Measurements from ENCODE around the gene COL12A1.

Gene COL12A1

DNA sequence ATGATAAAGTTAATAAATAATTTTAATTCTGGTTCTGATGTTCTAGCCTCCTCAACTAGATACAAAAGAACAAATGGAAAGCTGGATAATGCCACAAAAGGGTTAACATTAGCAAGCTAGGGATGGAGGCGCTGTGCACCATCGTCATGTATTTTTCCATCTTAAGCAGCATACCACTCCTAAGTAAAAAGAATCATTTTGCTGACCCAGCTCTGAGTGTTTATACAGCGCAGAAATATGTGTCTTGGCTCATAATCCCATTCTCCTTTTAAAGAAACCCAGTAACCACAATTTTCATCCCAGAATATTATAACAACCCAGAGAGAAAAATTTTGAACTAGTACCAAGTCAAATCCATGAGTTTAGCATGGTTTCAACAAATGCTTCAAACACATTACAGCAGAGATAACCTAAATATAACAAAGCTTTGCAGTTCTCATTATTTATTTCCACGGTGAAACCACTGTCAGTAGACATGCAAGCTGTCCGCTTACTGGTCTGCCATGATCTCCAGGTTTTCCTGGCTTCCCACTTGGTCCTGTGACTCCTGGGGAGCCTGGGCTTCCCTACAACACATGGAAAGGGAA lies 111.1 kb downstream of the COL12A1 start:
- FAIRE-seq = no peak

- FAIRE-seq = no peak
These were observed 114.2 kb downstream of the COL12A1 start for GRCh38 chr6:75091467-75092190.

GRCh38 chr6:75090576-75090975 lies 115.3 kb downstream of the COL12A1 start:
- no peak for FAIRE-seq

GRCh38 chr6:75089921-75090320 lies 115.9 kb downstream of the COL12A1 start:
- no peak for FAIRE-seq

- FAIRE-seq = no peak
These were observed 116.5 kb downstream of the COL12A1 start for GRCh38 chr6:75089151-75089897.

DNA sequence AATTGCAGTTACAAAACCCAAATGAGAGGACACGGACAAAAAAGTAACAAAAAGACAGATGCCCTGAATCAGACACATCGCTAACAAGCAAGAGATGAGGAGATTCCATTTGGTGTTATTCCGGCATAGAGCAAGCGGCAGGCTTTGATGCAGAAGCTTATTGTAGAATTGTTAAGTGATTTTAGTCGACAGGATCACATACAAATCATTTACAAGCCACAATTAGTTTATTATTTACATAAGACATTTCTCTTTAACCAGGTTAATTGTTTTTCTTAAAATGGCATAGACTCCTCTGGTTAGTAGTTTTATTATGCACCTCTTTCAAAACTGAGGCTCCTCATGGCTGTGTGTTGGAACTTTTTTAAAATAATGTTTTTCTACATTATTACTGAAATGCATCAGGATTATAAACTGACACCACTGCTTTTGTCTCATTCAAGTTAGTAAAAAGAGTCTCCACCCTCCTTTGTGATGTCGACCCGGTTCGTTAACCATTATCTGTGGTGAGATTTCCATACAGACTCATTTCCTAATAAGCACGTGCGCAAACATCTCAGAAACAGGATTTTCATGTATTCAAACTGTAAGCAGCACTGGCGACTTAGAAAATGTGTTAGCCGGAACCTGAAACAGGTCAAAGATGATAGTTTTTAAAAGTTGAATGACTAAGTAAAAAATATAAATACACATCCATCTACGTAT lies 119.8 kb downstream of the COL12A1 start:
- no peak for FAIRE-seq

DNA sequence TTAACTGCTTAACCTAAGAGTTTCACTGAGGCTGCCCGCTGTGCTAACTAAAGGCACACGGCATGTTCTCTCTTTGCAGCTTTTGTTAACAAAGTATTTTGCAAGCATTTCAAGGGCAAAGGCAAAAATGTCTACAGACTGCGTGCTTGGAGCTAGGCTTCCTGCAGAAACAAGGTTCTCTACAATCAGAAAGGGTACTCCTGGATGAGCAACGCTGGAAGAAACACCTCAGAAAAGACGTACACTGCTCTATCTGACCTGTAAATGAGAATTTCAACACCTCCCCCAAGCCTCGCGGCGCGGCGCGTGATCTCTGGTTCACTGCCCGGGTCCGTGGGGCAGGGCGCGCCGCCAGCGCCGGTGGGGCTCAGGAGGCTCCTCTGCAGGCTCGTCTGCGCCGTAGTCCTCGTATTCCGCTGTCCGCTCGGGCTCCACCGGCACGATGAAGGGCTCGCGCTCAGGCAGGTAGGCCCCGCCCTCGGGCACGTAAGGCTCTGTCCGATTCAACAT lies 120.9 kb downstream of the COL12A1 start:
- FAIRE-seq = no peak

DNA sequence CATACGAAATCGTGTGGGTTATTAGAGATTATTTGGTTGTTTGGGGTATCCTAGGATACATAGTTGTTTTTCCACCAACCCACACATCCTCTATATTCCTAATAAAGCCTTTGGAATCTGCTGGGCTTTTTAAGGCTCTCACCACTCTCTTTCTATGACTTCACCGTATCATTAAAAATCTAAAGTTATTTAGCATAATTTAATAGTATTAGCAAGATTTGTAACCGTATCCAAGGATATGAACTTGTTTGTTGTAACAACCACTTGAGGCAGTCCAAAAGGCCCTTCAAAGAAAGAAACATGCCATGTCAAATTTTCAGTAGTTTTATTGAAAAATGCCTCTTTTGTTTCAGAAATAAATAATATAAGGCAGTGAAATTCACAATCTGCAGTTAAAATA lies 121.8 kb downstream of the COL12A1 start:
- FAIRE-seq = no peak

DNA sequence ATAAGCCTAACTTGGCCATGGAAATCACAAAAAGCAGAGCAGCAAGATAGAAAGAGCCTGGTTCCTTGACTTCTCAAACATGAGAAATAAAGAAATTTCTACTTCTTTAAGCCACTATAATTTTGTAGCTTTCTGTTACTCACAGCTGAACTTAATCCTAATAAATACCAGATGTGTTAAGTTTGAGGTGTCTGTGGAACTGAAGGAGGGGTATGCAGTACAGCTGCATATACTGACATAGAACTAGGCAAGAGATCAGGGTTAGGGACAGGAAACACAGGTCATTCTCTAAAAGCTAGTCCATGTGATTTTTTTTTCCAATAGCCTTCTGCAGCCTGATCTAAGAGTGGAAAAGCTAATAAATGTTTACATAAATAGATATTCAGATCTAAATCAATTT lies 123.9 kb downstream of the COL12A1 start:
- FAIRE-seq = no peak

DNA sequence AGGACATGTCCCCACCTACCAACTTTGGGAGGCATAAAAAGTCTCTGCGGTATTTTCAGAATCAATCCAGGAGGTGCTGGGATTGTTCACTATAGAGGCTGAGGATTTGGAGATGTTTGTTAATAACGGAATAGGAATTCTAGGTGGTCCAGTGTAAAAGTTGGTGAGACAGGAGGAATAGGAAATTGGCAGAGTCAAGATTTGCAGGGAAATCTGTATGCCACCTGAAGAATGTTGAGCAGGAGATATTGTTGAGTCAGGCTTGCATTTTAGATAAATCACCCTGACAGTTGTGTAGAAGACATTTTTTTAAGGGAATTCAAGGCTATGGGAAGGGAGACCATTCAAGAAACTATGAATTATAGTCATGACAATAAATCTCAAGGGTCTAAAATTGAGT lies 124.8 kb downstream of the COL12A1 start:
- no peak for FAIRE-seq

DNA sequence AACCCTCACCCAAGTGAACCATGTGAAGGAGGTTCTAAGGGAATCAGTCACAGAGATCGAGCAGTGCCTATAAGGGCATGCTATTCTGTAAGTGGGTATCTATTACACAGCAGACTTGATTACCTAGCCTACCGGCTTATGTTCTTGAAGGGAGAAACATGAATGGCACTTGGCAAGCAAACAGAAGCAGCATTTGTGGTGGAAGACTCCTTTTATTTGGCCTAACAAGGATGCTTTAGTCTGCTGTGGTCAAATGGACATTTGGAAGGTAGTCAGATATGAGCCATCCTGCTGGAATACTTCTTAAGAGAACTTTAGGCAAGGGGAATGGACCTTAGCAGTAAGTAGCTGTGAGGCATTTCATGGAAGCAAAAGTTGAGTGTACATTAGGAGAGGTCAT lies 126.3 kb downstream of the COL12A1 start:
- FAIRE-seq = no peak

- no peak for FAIRE-seq
These were observed 128.2 kb downstream of the COL12A1 start for GRCh38 chr6:75077701-75078100.

GRCh38 chr6:75076009-75076408 lies 129.8 kb downstream of the COL12A1 start:
- FAIRE-seq = no peak

GRCh38 chr6:75070244-75070643 lies 135.6 kb downstream of the COL12A1 start:
- no peak for FAIRE-seq

- no peak for FAIRE-seq
These were observed 140.3 kb downstream of the COL12A1 start for GRCh38 chr6:75065523-75065922.

DNA sequence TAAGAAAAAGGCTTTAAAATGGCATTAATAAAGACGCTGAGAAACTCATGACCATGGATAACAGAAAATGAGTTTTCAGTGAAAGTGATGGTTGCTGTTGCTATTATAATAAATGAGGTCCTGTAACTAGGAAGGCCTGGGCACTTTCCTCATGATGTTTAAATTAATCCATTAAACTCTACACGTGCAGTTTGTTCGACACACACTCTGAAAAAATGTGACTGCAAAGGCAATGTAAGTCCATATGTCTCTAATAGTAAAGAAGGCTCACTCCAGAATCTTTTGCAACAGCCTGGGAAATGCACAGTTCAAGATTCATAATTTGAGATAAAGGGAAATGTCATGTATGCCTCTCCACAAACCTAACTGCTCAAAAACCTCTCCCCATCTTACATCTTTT lies 153.4 kb downstream of the COL12A1 start:
- no peak for FAIRE-seq

GRCh38 chr6:75049308-75049707 lies 156.5 kb downstream of the COL12A1 start:
- FAIRE-seq = no peak

DNA sequence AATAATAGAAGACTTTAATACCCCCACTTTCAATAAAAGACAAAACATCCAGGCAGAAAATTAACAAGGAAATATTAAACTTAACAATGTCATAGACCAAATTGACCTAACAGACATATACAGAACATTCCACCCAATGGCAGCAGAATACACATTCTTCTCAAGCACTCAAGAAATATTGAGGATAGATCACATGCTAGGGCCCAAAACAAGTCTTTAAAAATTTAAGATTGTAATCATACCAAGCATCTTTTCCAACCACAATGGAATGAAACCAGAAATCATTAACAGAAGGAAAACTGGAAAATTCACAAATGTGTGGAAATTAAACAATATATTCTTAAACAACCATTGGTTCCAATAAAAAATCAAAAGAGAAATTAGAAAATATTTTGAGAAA lies 161.0 kb downstream of the COL12A1 start:
- no peak for FAIRE-seq

DNA sequence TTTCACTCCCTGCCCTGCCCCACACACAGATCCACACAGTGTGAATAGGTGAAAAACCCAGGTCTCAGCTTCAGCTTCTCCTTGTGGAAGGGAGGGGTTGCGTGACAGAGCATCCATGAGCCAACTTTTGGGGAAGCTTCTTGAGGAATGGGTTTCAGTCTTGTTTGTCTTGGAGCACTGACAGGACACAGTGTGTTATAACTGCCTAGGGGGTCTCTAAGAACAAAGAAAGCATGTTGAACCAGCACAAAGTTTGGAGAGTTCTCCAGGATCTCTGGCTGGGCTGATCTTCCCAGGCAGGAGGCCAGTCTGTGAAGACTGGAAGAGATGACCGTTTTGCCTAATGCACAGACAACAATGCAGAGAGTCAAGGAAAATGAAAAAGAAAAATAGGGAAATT lies 164.5 kb downstream of the COL12A1 start:
- no peak for FAIRE-seq

Data from G401.6 (cell line).